HCT116 (cell line): ENCODE measurements around the gene SIK3.

Source experiments
- ATF3 ChIP-seq: IDR thresholded peaks from 2 replicates; pipeline ENCODE4 v1.6.1; 2012
- CTCF ChIP-seq, 3 experiments: fragments of 200-600 bp in 1 of 3; sonication (generic) in 1 of 3; IDR thresholded peaks in 2 of 3; conservative IDR thresholded peaks in 1 of 3; 2 replicates each; pipeline ENCODE4 v1.5.1; 2012 to 2017; ENCODE audit warnings: low read depth in 2 of 3, low read length in 2 of 3, antibody characterized with exemption in 1 of 3, borderline replicate concordance in 1 of 3, control low read depth in 1 of 3, mild to moderate bottlenecking in 1 of 3, mixed read lengths in 1 of 3, mixed run types in 1 of 3, moderate library complexity in 1 of 3; ENCODE audit not compliant: insufficient read depth in 1 of 3
- EZH2 ChIP-seq: fragments of 200-600 bp; sonication (generic); IDR thresholded peaks from 2 replicates; pipeline ENCODE4 v1.6.1; 2017; ENCODE audit warnings: antibody characterized with exemption, mixed run types
- POLR2AphosphoS5 ChIP-seq: IDR thresholded peaks from 2 replicates; pipeline ENCODE4 v1.6.1; 2011; ENCODE audit warnings: mild to moderate bottlenecking, low read depth, low read length, moderate library complexity
- RAD21 ChIP-seq: IDR thresholded peaks from 2 replicates; pipeline ENCODE4 v1.6.1; 2012; ENCODE audit warnings: low read depth, mild to moderate bottlenecking
- TCF7L2 ChIP-seq: IDR thresholded peaks from 2 replicates; pipeline ENCODE4 v1.7.0; 2011; ENCODE audit warnings: borderline replicate concordance, inconsistent platforms; ENCODE audit not compliant: insufficient read depth, insufficient read length; ENCODE audit errors: extremely low read depth
- ZBTB33 ChIP-seq: IDR thresholded peaks from 2 replicates; pipeline ENCODE4 v1.6.1; 2011; ENCODE audit warnings: mild to moderate bottlenecking, low read length, moderate library complexity; ENCODE audit not compliant: insufficient replicate concordance; ENCODE audit errors: extremely low read depth
- ZNF274 ChIP-seq: fragments of 200-500 bp; sonication (Bioruptor generic); IDR thresholded peaks from 2 replicates; pipeline ENCODE4 v1.6.1; 2014; ENCODE audit warnings: mild to moderate bottlenecking, low read depth, low read length, inconsistent platforms

GRCh38 chr11:116935089-116935488 is 163.1 kb downstream of the SIK3 start:
- TF ChIP-seq TCF7L2: no peak
- no peak for TF ChIP-seq RAD21
- TF ChIP-seq CTCF (IDR thresholded peaks at IDR 0.05 in 2 of 3, conservative IDR thresholded peaks at IDR 0.05 in 1 of 3; ENCODE audit: borderline replicate concordance in 1 of 3, insufficient read depth in 1 of 3, low read depth in 2 of 3, low read length in 2 of 3): no peak
- no peak for TF ChIP-seq ZBTB33
- no peak for TF ChIP-seq POLR2AphosphoS5
- TF ChIP-seq ZNF274: no peak
- TF ChIP-seq EZH2: no peak
- TF ChIP-seq ATF3: no peak
